Measurements from ENCODE around the gene PCP2.

PCP2 gene

GRCh38 chr19:7638802-7639465, 5.4 kb upstream of the PCP2 start:
- no peak for DNase-seq (ENCODE audit: low spot score)

GRCh38 chr19:7637374-7638256, 4.1 kb upstream of the PCP2 start:
- DNase-seq (ENCODE audit: low spot score) = no peak

DNA sequence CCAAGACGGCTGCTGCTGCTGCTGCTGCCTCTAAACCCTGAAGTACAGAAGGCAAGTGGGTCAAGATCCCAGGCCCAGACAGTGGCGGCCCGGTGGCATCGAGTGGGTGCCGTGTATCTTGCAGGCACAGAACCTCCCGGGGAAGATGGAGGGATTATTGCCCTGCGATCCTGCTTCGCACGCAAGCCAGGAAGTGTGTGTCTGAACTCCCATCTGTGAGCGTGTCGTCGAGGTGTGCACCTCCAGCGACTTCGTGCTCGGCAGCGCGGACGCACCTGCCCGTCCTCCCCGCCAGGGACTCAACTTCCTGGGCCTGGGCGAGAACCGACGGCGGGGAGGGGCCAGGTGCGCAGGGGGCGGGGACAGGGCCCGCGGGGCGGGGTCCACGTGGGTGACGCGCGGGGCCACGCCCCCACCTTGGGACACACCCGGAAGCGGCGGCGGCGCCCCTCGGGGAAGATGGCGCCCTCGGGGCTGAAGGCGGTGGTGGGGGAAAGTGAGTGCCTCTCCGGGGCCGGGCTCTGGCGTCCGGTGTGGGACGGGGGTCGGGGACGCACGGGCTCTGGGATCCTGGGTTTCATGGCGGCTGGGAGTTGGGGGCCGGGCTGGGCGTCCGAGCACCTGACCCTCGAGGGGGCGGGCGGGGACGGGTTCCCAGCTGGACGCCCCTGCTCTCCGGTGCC, 3.3 kb upstream of the PCP2 start, which contains the start of gene STXBP2:
Gene STXBP2, plus strand, starts transcription at position 420 of the 683 bp plus-strand sequence. Its CDS starts 40 bp downstream, at position 460.
- DNase-seq (ENCODE audit: low spot score) = peak; percentile 99

- DNase-seq (ENCODE audit: low spot score) = no peak
Observed at GRCh38 chr19:7636317-7636690, 2.8 kb upstream of the PCP2 start.

- no peak for DNase-seq (ENCODE audit: low spot score)
Observed at GRCh38 chr19:7635670-7636069, 2.2 kb upstream of the PCP2 start.

- DNase-seq (ENCODE audit: low spot score) = no peak
Observed at GRCh38 chr19:7632340-7633203, 947 bp downstream of the PCP2 start.

- no peak for DNase-seq (ENCODE audit: low spot score)
Observed at GRCh38 chr19:7631577-7631976, 1.9 kb downstream of the PCP2 start.

DNA sequence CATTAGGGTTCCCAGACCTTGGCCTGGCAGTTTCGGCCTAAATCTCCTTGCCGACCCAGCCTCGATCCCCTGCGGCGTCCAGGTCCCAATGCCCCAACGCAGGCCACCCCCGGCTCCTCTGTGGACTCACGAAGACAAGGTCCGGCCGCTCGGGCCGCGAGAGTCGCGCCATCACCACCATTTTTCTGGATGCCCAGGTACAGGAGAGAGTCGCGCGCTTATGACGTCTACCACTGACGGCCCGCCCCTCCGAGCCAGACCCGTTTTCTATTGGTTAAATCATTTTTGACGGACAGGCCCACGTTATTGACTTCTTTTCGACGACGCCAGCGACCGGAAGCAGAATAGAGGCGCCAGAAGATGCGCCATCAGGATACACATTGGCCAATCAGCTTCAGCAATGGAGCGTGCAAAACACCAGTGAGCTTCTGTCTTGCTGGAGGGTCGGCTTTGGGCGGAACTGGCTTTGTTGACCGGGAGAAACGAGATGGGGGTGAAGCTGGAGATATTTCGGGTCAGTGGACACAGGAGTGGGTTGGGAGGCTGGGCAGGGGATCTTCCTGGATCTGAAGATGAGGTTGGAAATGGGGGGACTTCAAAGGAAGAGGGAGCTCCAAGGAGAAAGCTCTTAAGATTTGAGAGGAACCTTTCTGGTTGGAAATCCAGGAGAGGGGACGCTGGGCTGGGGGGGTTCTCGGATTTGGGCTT, 4.0 kb downstream of the PCP2 start, which contains the start of the genes PET100 and XAB2:
Gene PET100, plus strand, starts transcription at position 447 of the 708 bp plus-strand sequence. Its CDS starts 41 bp downstream, at position 488.
Gene XAB2, minus strand, starts transcription at position 199 of the 708 bp plus-strand sequence. Its CDS starts 18 bp downstream, at position 181.
- peak; percentile 99 for DNase-seq (ENCODE audit: low spot score)

- no peak for DNase-seq (ENCODE audit: low spot score)
Observed at GRCh38 chr19:7628589-7629311, 4.8 kb downstream of the PCP2 start.

GRCh38 chr19:7627166-7627565, 6.4 kb downstream of the PCP2 start:
- no peak for DNase-seq (ENCODE audit: low spot score)

GRCh38 chr19:7625763-7626372, 7.7 kb downstream of the PCP2 start:
- no peak for DNase-seq (ENCODE audit: low spot score)

- DNase-seq (ENCODE audit: low spot score) = no peak
Observed at GRCh38 chr19:7624810-7625209, 8.7 kb downstream of the PCP2 start.

GRCh38 chr19:7623725-7624603, 9.6 kb downstream of the PCP2 start:
- no peak for DNase-seq (ENCODE audit: low spot score)

GRCh38 chr19:7622933-7623685, 10.4 kb downstream of the PCP2 start:
- DNase-seq (ENCODE audit: low spot score) = peak; percentile 26

DNA sequence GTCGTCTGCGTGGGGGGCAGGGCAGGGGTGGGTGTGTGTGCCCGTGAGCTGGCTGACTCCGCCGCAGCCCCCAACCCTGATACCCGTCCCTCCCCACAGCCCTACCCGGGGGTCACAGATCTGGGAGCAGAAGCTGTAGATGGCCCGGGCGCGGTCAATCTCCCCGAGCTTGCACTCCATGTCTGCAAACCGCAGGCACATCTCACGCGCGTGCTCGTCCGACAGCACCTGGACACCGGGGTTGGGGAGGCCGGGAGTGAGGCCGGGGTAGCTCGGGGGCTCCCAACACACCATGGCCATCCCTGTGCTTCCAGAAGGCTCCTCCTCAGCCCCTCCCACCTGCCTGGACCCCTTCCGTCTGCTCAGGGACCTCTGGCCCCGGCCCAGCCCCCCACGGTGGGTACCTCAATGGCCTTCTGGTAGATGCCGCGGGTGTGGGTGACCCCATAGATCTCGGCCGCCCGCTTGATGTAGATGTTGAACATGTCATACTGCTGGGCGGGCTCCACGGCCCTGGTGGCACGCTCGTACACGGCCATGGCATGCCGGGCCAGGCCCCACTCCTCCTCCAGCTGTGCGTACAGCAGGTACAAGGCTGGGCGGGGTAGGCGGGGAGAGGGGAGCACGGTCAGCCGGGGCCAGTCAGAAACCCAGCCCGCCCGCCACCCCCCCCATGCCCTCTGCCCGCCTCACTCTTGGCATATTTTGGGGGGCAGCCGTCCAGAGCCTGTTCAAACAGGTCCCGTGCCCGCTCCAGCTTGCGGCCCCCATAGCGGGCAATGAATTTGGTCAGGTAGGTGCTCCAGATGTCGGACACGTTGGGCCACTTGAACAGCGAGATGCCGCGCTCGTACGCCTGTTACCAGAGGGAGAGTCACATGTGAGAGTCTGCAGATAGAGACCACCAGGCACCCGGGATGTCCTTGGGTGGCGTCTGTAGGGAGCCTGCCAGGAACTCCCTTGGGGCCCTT, 12.8 kb downstream of the PCP2 start:
- no peak for DNase-seq (ENCODE audit: low spot score)

GRCh38 chr19:7619671-7620441, 13.7 kb downstream of the PCP2 start:
- no peak for DNase-seq (ENCODE audit: low spot score)
